ENCODE measurements around the gene LEF1.

DNA sequence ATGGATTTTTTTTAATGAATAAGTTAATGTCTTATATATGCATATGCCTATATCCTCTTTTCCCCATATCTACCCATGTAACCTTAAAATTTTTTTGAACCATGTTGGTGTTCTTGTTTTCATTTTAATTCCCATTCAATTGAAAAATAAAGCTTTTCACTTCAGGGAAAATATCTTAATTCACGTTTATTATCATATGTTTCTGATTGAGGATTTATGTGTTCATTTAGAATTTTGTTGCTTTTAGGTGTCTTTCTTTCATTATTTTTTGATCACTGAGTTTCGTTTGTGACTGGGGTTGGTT, 149.9 kb downstream of the LEF1 start:
- TF ChIP-seq, protein P1, sequence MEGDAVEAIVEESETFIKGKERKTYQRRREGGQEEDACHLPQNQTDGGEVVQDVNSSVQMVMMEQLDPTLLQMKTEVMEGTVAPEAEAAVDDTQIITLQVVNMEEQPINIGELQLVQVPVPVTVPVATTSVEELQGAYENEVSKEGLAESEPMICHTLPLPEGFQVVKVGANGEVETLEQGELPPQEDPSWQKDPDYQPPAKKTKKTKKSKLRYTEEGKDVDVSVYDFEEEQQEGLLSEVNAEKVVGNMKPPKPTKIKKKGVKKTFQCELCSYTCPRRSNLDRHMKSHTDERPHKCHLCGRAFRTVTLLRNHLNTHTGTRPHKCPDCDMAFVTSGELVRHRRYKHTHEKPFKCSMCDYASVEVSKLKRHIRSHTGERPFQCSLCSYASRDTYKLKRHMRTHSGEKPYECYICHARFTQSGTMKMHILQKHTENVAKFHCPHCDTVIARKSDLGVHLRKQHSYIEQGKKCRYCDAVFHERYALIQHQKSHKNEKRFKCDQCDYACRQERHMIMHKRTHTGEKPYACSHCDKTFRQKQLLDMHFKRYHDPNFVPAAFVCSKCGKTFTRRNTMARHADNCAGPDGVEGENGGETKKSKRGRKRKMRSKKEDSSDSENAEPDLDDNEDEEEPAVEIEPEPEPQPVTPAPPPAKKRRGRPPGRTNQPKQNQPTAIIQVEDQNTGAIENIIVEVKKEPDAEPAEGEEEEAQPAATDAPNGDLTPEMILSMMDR (conservative IDR thresholded peaks at IDR 0.05; ENCODE audit: low read depth in 2 of 2) = no peak
- no peak for TF ChIP-seq CREB1 (CRISPR knock-in tag; IDR thresholded peaks at IDR 0.05; ENCODE audit: low read depth)
- TF ChIP-seq, protein P2, sequence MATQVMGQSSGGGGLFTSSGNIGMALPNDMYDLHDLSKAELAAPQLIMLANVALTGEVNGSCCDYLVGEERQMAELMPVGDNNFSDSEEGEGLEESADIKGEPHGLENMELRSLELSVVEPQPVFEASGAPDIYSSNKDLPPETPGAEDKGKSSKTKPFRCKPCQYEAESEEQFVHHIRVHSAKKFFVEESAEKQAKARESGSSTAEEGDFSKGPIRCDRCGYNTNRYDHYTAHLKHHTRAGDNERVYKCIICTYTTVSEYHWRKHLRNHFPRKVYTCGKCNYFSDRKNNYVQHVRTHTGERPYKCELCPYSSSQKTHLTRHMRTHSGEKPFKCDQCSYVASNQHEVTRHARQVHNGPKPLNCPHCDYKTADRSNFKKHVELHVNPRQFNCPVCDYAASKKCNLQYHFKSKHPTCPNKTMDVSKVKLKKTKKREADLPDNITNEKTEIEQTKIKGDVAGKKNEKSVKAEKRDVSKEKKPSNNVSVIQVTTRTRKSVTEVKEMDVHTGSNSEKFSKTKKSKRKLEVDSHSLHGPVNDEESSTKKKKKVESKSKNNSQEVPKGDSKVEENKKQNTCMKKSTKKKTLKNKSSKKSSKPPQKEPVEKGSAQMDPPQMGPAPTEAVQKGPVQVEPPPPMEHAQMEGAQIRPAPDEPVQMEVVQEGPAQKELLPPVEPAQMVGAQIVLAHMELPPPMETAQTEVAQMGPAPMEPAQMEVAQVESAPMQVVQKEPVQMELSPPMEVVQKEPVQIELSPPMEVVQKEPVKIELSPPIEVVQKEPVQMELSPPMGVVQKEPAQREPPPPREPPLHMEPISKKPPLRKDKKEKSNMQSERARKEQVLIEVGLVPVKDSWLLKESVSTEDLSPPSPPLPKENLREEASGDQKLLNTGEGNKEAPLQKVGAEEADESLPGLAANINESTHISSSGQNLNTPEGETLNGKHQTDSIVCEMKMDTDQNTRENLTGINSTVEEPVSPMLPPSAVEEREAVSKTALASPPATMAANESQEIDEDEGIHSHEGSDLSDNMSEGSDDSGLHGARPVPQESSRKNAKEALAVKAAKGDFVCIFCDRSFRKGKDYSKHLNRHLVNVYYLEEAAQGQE (IDR thresholded peaks at IDR 0.05; ENCODE audit: unreplicated experiment) = no peak
- TF ChIP-seq POLR2AphosphoS5 (IDR thresholded peaks at IDR 0.05; ENCODE audit: low read depth) = no peak
- TF ChIP-seq JUNB (IDR thresholded peaks at IDR 0.05; ENCODE audit: unreplicated experiment) = no peak

Data from GM23338 (cell line).